Colonic mucosa (tissue), 4 donors: ENCODE data around the gene CCDC174. TPM values are rescaled to one million over a fixed set of nuclear protein-coding genes. Genes with fewer than 3 reads are reported as not detected.

Experiments used
- DNase-seq: peaks from one replicate; pipeline ENCODE4 v3.0.0-alpha.2; 2020
- H3K27ac ChIP-seq: fragments of 200-600 bp; one replicate; pipeline ENCODE4 v1.8.0; 2021
- H3K27me3 ChIP-seq: fragments of 200-600 bp; one replicate; pipeline ENCODE4 v1.8.0; 2021
- H3K36me3 ChIP-seq: fragments of 200-600 bp; one replicate; pipeline ENCODE4 v1.8.0; 2021
- H3K4me1 ChIP-seq: fragments of 200-600 bp; one replicate; pipeline ENCODE4 v1.8.0; 2021; ENCODE audit warnings: mild to moderate bottlenecking
- H3K4me3 ChIP-seq: fragments of 200-600 bp; one replicate; pipeline ENCODE4 v1.8.0; 2021
- H3K9ac ChIP-seq, 2 donors: one replicate each; pipeline ENCODE4 v1.7.0; 2013; ENCODE audit warnings: control low read depth in 2 of 2, low read depth in 2 of 2, low read length in 2 of 2
- H3K9me3 ChIP-seq: fragments of 200-600 bp; one replicate; pipeline ENCODE4 v1.8.0; 2021
- CTCF ChIP-seq: fragments of 200-600 bp; IDR thresholded peaks from one replicate; pipeline ENCODE4 v1.8.0; 2022; ENCODE audit warnings: antibody characterized with exemption, mild to moderate bottlenecking
- intact Hi-C: fragments of 100-400 bp; cut with DNase I; formaldehyde crosslinking; loops from one replicate; pipeline ENCODE4 v1.14.1; 2022
- total RNA-seq, 2 donors: library from RNA; stranded (reverse); fragmentation: NEBNext Ultra II Directional in 1 of 2; extraction: Animal tissue kit (Norgen Biotek cat#: 25700) in 1 of 2; gene quantifications; one replicate each; pipeline ENCODE4 v1.2.1, GENCODE V29; 2021
- donor health status: healthy.
- donor health status: DM: no; HTN: no; CAD: no.
- donor health status: DM: no; HTN: no; CAD: no.

The CCDC174 gene
- total RNA-seq, 2 donors from 2014 or later = 15.4 to 17.9 TPM

DNA sequence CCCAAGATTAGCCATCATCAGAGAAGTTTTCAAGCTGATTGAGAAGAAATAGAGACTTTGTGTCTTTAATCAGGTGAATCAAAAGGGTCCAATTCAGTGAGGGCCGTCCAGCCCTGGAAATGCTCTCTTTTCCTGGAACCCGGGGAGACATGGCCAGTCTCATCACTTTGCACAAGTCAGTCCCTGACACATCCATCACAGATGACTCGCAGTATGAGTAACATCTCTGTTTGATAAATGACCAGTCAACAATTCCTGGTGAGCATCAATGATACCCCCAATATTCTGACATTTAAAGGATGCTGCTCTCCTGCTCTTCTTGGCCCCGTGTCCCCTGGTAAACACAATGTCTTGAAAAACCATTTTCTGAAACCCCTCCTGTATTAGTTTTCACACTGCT is 50.1 kb downstream of the CCDC174 start:
- no peak overlapping the region for H3K27ac ChIP-seq
- TF ChIP-seq CTCF = no peak
- H3K4me3 ChIP-seq = no peak overlapping the region
- H3K4me1 ChIP-seq = no peaks in the 10 kb centered on the region
- intact Hi-C loops = no loop called here
- DNase-seq = no peak
- no peaks in the 10 kb centered on the region for H3K27me3 ChIP-seq
- H3K9ac ChIP-seq = no peak overlapping the region
- no peaks in the 10 kb centered on the region for H3K36me3 ChIP-seq
- H3K9me3 ChIP-seq = no peaks in the 10 kb centered on the region

DNA sequence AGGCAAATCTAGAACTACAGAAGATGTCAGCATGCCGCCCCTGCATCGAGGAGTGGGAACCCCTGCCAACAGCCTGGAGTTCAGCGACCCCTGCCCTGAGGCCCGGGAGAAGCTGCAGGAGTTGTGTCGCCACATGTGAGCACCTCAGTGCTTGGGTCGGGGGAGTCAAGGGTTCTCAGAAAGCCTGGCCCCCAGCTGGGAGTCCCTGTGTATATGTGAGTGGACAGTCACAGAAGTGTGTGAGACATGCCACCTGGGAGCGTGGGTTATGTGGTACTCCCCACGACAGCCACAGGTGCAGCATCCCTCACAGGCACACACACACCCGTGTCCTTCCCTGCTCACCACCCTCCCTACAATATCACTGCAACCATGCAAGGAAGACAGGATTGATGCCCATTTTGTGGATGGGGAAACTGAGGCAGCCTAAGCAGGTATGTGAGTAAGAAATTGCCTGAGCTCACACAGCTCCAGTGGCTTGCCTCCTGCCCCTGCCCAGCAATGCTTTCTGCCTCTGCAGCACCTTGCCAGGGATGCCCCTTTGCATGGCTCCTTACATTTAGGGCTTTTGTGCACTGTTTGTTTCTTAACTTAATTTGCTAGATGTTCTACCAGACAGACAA is 51.7 kb downstream of the CCDC174 start:
- intact Hi-C loops = no loop called here

DNA sequence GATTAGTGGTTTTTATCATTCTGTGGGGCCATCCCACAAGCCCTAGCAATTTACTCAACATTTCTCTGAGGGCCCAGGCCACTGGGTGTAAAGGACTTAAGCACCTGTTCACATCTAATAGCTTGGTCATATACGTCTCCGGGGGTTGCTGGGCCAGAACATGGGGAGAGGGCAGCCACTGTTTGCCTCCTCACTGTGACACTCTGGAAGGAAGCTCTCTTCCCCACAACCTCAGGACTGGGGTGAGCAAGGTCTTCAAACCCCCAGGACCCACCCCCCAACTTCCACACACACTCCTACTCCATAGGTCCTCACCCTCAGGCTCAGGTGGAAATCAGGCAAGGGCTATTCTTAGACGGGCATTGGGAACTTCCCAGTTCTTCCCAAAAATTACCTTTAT is 52.2 kb downstream of the CCDC174 start:
- H3K27me3 ChIP-seq = no peaks in the 10 kb centered on the region
- no peak overlapping the region for H3K9ac ChIP-seq
- intact Hi-C loops = no loop called here
- no peak for TF ChIP-seq CTCF
- H3K4me3 ChIP-seq = no peak overlapping the region
- no peaks in the 10 kb centered on the region for H3K9me3 ChIP-seq
- no peak overlapping the region for H3K27ac ChIP-seq
- H3K4me1 ChIP-seq = no peaks in the 10 kb centered on the region
- DNase-seq = no peak
- no peaks in the 10 kb centered on the region for H3K36me3 ChIP-seq

More for the DNA sequence above, 51.7 kb downstream of the CCDC174 start:
- TF ChIP-seq CTCF = no peak
- no peak for DNase-seq
- Histone ChIP-seq H3K9me3 (no peaks in the 10 kb centered on the region), H3K9ac (no peak overlapping the region), H3K4me1 (no peaks in the 10 kb centered on the region), H3K27me3 (no peaks in the 10 kb centered on the region), H3K27ac (no peak overlapping the region), H3K4me3 (no peak overlapping the region), H3K36me3 (no peaks in the 10 kb centered on the region)

GRCh38 chr3:14706096-14706495 is 54.5 kb downstream of the CCDC174 start:
- H3K36me3 ChIP-seq = no peaks in the 10 kb centered on the region
- H3K4me1 ChIP-seq = no peaks in the 10 kb centered on the region
- H3K4me3 ChIP-seq = no peak overlapping the region
- H3K27me3 ChIP-seq = no peaks in the 10 kb centered on the region
- no peak overlapping the region for H3K27ac ChIP-seq
- DNase-seq = no peak
- intact Hi-C loops = no loop called here
- no peaks in the 10 kb centered on the region for H3K9me3 ChIP-seq
- no peak for TF ChIP-seq CTCF
- H3K9ac ChIP-seq = no peak overlapping the region

- intact Hi-C loops = no loop called here
- DNase-seq = no peak
- TF ChIP-seq CTCF = no peak
Observed at GRCh38 chr3:14716591-14716990, 65.0 kb downstream of the CCDC174 start.

More at GRCh38 chr3:14716591-14716990, 65.0 kb downstream of the CCDC174 start:
- Histone ChIP-seq H3K9ac (no peak overlapping the region), H3K27me3 (no peaks in the 10 kb centered on the region), H3K27ac (no peak overlapping the region), H3K4me1 (no peaks in the 10 kb centered on the region), H3K9me3 (no peaks in the 10 kb centered on the region), H3K36me3 (no peaks in the 10 kb centered on the region), H3K4me3 (no peak overlapping the region)
